Skeletal muscle satellite cell (primary cell): ENCODE data around the gene HSBP1L1.
"Not testable (repeated sequence)": the region's sequence is repeated elsewhere in the genome, so short reads cannot be mapped to it uniquely, and the experiment has no call there.

Source experiments
- H3K27me3 ChIP-seq: 2 replicates; pipeline ENCODE4 v1.7.0; 2013; ENCODE audit warnings: low read length; ENCODE audit not compliant: control insufficient read depth, insufficient read depth
- H3K36me3 ChIP-seq: 2 replicates; pipeline ENCODE4 v1.7.0; 2013; ENCODE audit warnings: mild to moderate bottlenecking, control low read depth, low read length; ENCODE audit not compliant: insufficient read depth
- H3K4me1 ChIP-seq: 2 replicates; pipeline ENCODE4 v1.7.0; 2013; ENCODE audit warnings: low read length; ENCODE audit not compliant: control insufficient read depth, insufficient read depth
- H3K4me2 ChIP-seq: 2 replicates; pipeline ENCODE4 v1.7.0; 2013; ENCODE audit warnings: mild to moderate bottlenecking, low read length
- H3K4me3 ChIP-seq: 2 replicates; pipeline ENCODE4 v1.7.0; 2013; ENCODE audit warnings: low read length
- H3K9ac ChIP-seq: 2 replicates; pipeline ENCODE4 v1.7.0; 2013; ENCODE audit warnings: mild to moderate bottlenecking, low read depth, low read length, moderate library complexity
- H3K9me3 ChIP-seq: replicated peaks from 2 replicates; pipeline ENCODE4 v1.7.0; 2013; ENCODE audit warnings: mild to moderate bottlenecking, control low read depth, low read length

The HSBP1L1 gene

DNA sequence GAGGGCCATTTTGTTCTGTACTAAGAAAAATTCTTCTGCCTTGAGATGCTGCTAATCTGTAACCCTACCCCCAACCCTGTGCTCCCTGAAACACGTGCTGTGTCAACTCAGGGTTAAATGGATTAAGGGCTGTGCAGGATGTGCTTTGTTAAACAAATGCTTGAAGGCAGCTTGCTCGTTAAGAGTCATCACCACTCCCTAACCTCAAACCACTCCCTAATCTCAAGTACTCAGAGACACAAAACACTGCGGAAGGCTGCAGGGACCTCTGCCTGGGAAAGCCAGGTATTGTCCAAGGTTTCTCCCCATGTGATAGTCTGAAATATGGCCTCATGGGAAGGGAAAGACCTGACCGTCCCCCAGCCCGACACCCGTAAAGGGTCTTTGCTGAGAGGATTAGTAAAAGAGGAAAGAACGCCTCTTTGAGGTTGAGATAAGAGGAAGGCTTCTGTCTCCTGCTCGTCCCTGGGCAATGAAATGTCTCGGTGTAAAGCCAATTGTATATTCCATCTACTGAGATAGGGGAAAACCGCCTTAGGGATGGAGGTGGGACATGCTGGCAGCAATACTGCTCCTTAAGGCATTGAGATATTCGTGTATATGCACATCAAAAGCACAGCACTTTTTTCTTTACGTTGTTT is 4.2 kb upstream of the HSBP1L1 start:
- not testable (repeated sequence) for H3K9ac ChIP-seq, H3K36me3 ChIP-seq, H3K9me3 ChIP-seq, H3K4me3 ChIP-seq, H3K27me3 ChIP-seq
- Histone ChIP-seq H3K4me1 (peaks cover 36% of the 10 kb centered on the region), H3K4me2 (peak overlapping the region; percentile 51)

DNA sequence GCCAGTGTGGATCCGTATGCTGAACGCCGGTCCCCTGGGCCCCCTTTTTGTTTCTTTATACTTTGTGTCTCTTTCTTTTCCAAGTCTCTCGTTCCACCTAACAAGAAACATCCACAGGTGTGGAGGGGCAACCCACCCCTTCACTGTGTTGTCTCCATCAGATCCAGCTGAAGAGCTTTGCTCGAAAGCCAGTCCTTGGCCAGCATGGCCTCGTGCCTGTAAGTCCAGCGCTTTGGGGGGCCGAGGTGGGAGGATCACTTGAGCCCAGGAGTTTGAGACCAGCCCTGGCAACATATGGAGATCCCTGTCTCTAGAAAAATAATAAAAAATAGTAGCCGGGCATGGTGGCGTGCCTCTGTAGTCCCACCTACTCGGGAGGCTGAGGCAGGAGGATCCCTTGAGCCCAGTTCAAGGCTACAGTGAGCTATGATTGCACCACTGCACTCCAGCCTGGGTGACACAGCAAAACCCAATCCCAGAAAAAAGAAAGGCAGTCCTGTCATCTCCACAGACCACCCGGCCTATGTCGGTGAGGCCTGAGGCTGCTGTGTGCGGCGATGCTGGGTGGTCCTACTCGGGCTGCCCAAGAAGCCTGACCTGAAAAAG is 3.4 kb upstream of the HSBP1L1 start:
- H3K4me3 ChIP-seq: no peak overlapping the region
- H3K9ac ChIP-seq: no peak overlapping the region
- H3K4me1 ChIP-seq: peaks cover 41% of the 10 kb centered on the region

DNA sequence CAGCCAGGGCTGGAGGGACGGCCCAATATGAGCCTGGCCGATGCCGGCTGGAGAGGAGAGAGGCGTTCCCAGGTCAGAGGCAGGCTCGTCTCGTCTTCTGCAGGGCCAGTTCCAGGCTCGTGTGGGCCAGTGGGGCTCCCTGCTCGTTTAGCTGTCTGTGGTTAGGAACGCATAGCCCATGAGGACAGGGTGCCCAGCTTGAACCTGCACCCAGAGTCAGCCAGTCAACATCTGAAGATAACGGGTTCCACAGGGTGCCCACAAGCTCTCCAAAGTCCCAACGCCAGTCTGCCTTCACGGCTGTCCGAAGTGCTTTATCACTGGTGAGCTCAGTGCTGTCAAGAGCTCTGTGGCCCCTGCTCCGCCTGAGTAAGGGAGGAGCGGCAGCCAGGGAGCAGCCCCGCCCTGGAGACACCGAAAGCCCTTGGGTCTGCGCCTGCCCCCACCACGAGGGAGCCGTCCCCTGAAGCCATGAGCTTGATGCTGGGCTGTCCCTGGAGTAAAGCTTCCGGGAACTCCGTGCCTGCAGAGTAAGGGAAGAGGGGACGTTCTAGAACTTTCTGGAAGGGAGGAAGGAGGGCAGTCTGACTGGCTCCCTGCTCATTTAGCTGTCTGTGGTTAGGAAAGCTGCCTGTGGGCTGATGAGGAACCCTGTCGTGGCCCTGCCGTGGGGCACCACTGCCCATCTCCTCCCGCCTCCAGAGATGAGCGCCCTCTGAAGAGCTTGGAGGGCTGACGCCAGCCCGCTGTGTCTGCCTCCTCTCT is 2.7 kb upstream of the HSBP1L1 start:
- H3K27me3 ChIP-seq: no peaks in the 10 kb centered on the region
- no peaks in the 10 kb centered on the region for H3K9me3 ChIP-seq
- no peak overlapping the region for H3K4me2 ChIP-seq
- H3K4me1 ChIP-seq: peaks cover 41% of the 10 kb centered on the region
- no peak overlapping the region for H3K4me3 ChIP-seq
- H3K9ac ChIP-seq: no peak overlapping the region
- no peaks in the 10 kb centered on the region for H3K36me3 ChIP-seq

More for the DNA sequence above, 3.4 kb upstream of the HSBP1L1 start:
- H3K36me3 ChIP-seq: no peaks in the 10 kb centered on the region
- no peak overlapping the region for H3K4me2 ChIP-seq
- no peaks in the 10 kb centered on the region for H3K27me3 ChIP-seq
- no peaks in the 10 kb centered on the region for H3K9me3 ChIP-seq

DNA sequence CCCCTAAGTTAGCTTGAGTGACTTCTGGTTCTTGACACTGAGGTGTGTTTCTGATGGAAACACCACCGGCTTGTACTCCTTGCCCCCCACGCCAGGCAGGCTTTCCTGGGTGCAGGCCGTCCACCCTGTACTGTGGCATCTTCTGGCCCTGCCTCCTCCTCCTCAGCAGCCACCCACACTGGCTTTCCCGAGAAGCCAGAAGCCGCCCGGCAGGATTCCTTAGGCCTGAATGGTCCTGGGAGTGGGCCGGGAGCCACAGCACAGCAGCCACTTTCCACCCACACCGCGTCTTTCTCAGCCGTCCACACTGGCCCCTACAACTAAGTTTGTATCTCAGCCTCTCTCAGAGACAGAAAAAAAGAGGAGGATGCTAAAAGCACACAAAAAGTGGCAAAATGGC is 2.1 kb upstream of the HSBP1L1 start:
- Histone ChIP-seq H3K4me3 (no peak overlapping the region), H3K4me1 (peaks cover 41% of the 10 kb centered on the region), H3K27me3 (no peaks in the 10 kb centered on the region), H3K9ac (no peak overlapping the region), H3K4me2 (no peak overlapping the region), H3K9me3 (no peaks in the 10 kb centered on the region), H3K36me3 (no peaks in the 10 kb centered on the region)

DNA sequence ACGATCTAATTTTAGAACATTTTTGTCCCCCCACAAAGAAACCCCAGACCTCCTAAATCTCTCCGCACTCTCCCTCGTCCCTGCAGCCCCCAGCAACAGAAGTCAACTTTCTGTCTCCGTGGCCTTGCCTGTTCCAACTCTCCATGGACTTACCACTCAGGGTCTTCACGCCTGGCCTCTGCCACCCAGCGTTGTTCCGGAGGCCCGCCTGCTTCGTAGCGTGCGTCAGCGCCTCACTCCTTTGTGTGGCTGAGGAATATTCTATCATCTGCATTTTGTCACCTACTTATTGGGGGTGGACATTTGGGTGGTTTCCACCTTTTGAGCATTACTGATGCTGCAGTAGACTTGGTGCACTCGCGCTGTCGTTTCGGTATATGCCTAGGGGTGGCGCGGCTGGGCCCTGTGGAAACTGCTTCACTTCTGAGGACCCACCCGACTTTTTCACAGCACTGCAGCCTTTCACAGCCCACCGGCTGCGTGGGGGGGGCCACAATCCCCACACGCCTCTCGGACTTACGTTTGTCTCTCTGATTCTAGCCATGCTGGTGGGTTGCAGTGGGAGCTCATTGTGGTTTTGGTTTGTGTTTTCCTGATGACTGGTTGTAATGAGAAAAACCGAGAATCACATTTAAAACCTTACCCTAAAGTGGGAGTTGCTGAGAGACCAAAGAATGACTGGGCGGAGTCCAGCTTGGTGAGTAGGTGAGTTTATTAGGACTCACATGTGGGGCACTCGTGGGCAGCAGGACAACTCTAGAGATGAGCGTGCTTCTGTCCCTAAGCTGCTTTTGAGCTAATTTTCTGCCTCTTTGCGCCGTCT is 1.4 kb upstream of the HSBP1L1 start:
- Histone ChIP-seq H3K27me3 (no peaks in the 10 kb centered on the region), H3K36me3 (no peaks in the 10 kb centered on the region), H3K4me2 (no peak overlapping the region), H3K9me3 (no peaks in the 10 kb centered on the region), H3K4me3 (no peak overlapping the region), H3K9ac (no peak overlapping the region), H3K4me1 (peaks cover 41% of the 10 kb centered on the region)

DNA sequence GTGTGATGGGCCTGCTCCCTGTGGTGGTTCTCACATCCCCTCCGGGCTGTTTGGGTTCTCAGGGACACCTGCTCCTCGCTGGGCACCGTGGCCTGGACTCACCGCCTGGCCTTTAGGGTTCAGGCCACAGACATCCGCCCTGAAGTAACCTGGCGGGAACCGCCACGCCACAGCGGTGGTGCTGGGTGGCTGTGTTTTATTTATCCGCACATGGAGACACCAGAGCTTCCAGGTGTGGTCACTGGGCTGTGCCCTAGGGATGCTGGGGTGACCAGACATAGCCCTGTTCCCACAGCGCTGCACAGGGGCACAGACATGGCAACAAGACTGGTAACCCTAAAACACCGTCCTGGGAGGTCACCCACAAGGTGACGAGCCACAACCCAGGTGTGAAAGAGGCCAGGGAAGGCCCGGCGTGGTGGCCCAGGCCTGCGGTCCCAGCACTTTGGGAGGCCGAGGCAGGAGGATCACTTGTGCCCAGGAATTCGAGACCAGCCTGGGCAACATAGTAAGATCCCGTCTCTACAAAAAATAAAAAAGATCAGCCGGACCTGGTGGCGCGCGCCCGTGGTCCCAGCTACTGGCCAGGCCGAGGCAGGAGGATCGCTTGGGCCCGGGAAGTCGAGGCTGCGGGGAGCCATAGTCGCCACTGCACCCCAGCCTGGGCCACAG is 649 bp upstream of the HSBP1L1 start:
- Histone ChIP-seq H3K27me3 (no peaks in the 10 kb centered on the region), H3K9me3 (no peaks in the 10 kb centered on the region), H3K4me2 (peak overlapping the region; percentile 92), H3K9ac (no peak overlapping the region), H3K4me1 (peaks cover 41% of the 10 kb centered on the region), H3K36me3 (no peaks in the 10 kb centered on the region), H3K4me3 (peak overlapping the region; percentile 72)

DNA sequence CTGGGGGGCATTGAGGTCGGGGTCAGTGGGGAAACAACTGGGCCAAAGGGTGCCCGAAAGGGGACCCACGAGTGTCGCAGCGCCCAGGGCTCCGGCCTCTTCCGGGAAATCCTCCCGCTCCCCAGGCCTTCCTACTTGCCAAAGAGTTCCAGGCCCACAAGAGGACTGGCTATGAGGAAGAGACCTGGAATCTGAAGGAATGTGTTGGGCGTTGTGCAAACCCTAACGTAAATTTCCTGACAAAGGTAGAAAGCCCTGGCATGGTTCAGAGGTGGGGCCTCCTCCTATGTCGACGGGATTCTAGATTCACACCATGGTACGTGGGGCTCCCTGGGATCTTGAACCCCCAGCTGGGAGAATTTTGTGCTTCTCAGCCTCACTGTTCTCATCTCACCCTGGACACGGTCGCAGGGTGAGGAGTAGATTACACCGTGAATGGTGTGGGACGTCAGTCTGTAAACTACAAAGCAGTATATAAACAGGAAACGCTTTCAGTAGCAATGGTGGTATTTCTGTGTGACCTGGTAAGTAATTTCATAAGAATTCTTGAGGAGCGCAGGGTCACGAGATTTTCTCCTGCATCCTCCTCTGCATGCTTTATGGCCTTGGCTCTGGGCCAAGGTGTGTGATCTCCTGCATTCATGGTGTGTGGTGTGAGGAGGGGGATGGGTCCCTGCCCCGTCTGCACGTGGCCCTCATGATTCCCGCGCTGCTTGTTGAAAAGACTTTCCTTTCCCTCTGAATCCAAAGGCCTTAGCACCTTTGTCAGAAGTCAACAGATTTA is 868 bp downstream of the HSBP1L1 start:
- H3K36me3 ChIP-seq: peaks cover 10% of the 10 kb centered on the region
- peaks cover 33% of the 10 kb centered on the region for H3K4me1 ChIP-seq
- no peaks in the 10 kb centered on the region for H3K9me3 ChIP-seq
- peak overlapping the region; percentile 72 for H3K4me3 ChIP-seq
- no peaks in the 10 kb centered on the region for H3K27me3 ChIP-seq
- H3K4me2 ChIP-seq: peak overlapping the region; percentile 92
- H3K9ac ChIP-seq: peak overlapping the region; percentile 87

DNA sequence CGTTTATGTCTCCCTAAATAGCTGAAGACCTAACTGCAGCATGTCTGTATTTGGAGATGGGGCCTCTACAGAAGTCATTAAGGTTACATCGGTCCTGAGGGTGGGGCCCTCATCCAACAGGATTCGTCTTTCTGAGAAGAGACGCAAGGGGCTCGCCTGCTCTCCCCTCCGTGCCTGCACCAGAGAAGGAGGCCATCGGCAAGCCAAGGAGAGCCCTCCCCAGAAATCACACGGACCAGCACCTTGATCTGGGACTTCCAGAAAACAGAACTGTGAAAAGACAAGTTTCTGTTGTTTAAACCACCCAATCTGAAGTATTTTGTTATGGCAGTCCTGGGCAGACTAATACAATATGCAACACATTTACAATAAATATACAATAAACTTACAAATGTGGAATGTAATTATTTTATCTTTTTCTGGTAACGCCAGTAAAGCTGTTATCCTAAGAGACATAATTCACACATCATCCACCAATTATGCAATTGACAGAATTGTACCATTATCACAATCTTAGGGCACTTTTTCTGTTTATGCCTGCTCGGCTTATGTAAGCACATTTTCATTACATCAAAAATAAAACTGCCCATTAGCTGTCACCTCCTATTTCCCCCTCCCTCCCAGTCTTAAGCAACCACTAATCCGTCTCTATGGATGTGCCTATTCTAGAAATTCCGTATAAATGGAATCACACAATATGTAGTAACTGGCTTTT is 6.1 kb downstream of the HSBP1L1 start:
- H3K9me3 ChIP-seq: no peaks in the 10 kb centered on the region
- peaks cover 2% of the 10 kb centered on the region for H3K4me1 ChIP-seq
- H3K4me2 ChIP-seq: no peak overlapping the region
- no peak overlapping the region for H3K4me3 ChIP-seq
- peaks cover 59% of the 10 kb centered on the region for H3K36me3 ChIP-seq
- no peak overlapping the region for H3K9ac ChIP-seq
- no peaks in the 10 kb centered on the region for H3K27me3 ChIP-seq

DNA sequence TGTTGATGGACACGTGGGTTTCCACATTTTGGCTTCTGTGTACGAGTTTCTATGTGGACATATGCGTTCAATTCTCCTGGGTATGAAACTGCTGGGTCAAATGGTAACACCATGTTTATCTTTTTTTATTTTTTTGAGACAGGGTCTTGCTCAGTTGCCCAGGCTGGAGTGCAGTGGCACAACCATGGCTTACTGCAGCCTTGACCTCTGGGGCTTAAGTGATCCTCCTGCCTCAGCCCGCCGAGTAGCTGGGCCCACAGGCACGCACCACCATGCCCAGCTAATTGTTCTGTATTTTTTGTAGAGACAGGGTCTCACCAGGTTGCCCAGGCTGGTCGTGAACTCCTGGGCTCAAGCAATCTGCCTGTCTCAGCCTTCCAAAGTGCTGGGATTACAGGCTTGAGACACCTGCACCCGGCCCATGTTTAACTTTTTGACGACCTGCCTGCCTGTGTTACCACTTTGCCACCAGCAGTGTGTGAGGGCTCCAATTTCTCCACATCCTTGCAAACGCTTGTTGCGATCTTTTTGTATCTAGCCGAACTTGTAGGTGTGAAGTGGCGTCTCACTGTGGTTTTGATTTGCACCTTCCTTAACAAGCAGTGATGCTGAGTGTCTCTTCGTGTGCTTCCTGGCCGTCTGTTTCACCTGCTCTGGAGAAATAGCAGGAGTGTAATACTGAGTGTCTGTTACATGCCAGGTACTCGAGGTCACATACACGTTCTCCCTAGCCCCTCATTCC is 6.9 kb downstream of the HSBP1L1 start:
- no peak overlapping the region for H3K9ac ChIP-seq
- no peaks in the 10 kb centered on the region for H3K9me3 ChIP-seq
- peaks cover 66% of the 10 kb centered on the region for H3K36me3 ChIP-seq
- no peaks in the 10 kb centered on the region for H3K4me1 ChIP-seq
- H3K4me2 ChIP-seq: no peak overlapping the region
- H3K4me3 ChIP-seq: no peak overlapping the region
- no peaks in the 10 kb centered on the region for H3K27me3 ChIP-seq
